Suprapubic skin (tissue), 4 donors: ENCODE results near the gene SESN3.

Experiments
- EP300 ChIP-seq: sonication (generic); formaldehyde crosslinking; IDR thresholded peaks from one replicate; pipeline ENCODE4 v1.6.1; 2017; ENCODE audit warnings: antibody characterized with exemption
- POLR2A ChIP-seq, 2 donors: fragments of 450-650 bp; IDR thresholded peaks; one replicate each; pipeline ENCODE4 v1.6.1; 2017; ENCODE audit warnings: antibody characterized with exemption in 2 of 2, mild to moderate bottlenecking in 2 of 2, moderate library complexity in 2 of 2
- POLR2AphosphoS5 ChIP-seq, 3 donors: sonication (generic); formaldehyde crosslinking; IDR thresholded peaks; one replicate each; pipeline ENCODE4 v1.6.1; 2017; ENCODE audit warnings: antibody characterized with exemption in 3 of 3
- TF ChIP-seq, protein P1 (sequence below), 2 donors: fragments of 200-600 bp in 1 of 2; fragments of 450-650 bp in 1 of 2; sonication (generic) in 1 of 2; IDR thresholded peaks; one replicate each; pipeline ENCODE4 v1.5.1; 2016 to 2019; ENCODE audit warnings: antibody characterized with exemption in 2 of 2, mild to moderate bottlenecking in 1 of 2, moderate library complexity in 1 of 2

- no peak for TF ChIP-seq POLR2A (IDR thresholded peaks at IDR 0.05)
- TF ChIP-seq, protein P1, sequence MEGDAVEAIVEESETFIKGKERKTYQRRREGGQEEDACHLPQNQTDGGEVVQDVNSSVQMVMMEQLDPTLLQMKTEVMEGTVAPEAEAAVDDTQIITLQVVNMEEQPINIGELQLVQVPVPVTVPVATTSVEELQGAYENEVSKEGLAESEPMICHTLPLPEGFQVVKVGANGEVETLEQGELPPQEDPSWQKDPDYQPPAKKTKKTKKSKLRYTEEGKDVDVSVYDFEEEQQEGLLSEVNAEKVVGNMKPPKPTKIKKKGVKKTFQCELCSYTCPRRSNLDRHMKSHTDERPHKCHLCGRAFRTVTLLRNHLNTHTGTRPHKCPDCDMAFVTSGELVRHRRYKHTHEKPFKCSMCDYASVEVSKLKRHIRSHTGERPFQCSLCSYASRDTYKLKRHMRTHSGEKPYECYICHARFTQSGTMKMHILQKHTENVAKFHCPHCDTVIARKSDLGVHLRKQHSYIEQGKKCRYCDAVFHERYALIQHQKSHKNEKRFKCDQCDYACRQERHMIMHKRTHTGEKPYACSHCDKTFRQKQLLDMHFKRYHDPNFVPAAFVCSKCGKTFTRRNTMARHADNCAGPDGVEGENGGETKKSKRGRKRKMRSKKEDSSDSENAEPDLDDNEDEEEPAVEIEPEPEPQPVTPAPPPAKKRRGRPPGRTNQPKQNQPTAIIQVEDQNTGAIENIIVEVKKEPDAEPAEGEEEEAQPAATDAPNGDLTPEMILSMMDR (IDR thresholded peaks at IDR 0.05): no peak
- no peak for TF ChIP-seq EP300
- TF ChIP-seq POLR2AphosphoS5 (IDR thresholded peaks at IDR 0.05): no peak
Measured at GRCh38 chr11:95231881-95232605, 1.0 kb upstream of the SESN3 start.
